H9 (cell line): ENCODE measurements around the gene STRA6. TPM values are rescaled to one million over a fixed set of nuclear protein-coding genes. Genes with fewer than 3 reads are reported as not detected.
A peak's percentile ranks its signal among the peaks of the same experiment; 100 is the strongest.

Experiments used
- DNase-seq: peaks from one replicate; pipeline ENCODE4 v3.0.0-alpha.2; 2017
- H2AFZ ChIP-seq: one replicate; pipeline ENCODE4 v1.6.1; 2013; ENCODE audit warnings: mild to moderate bottlenecking, low read length, control low read depth, moderate library complexity
- H2AK5ac ChIP-seq: 2 replicates; pipeline ENCODE4 v1.6.1; 2013; ENCODE audit warnings: low read length, control low read depth, mixed read lengths; ENCODE audit not compliant: insufficient read length
- H2BK120ac ChIP-seq: one replicate; pipeline ENCODE4 v1.6.1; 2013; ENCODE audit warnings: low read depth, mild to moderate bottlenecking, low read length, control low read depth, inconsistent platforms; ENCODE audit not compliant: poor library complexity, severe bottlenecking
- H2BK12ac ChIP-seq: 2 replicates; pipeline ENCODE4 v1.6.1; 2013; ENCODE audit warnings: low read length, control low read depth, mixed read lengths, low read depth; ENCODE audit not compliant: insufficient read length
- H2BK15ac ChIP-seq: 2 replicates; pipeline ENCODE4 v1.6.1; 2013; ENCODE audit warnings: low read depth, low read length, control low read depth
- H2BK20ac ChIP-seq: one replicate; pipeline ENCODE4 v1.6.1; 2013; ENCODE audit warnings: low read depth, mild to moderate bottlenecking, low read length, control low read depth, inconsistent platforms; ENCODE audit not compliant: poor library complexity, severe bottlenecking
- H2BK5ac ChIP-seq: 2 replicates; pipeline ENCODE4 v1.6.1; 2013; ENCODE audit warnings: low read length, control low read depth, mixed read lengths; ENCODE audit not compliant: insufficient read length
- H3K14ac ChIP-seq: 2 replicates; pipeline ENCODE4 v1.6.1; 2013; ENCODE audit warnings: low read length, control low read depth; ENCODE audit not compliant: insufficient read depth
- H3K18ac ChIP-seq: 2 replicates; pipeline ENCODE4 v1.6.1; 2013; ENCODE audit warnings: low read depth, mild to moderate bottlenecking, mixed read lengths, low read length, control low read depth; ENCODE audit not compliant: insufficient read length
- H3K23ac ChIP-seq: 2 replicates; pipeline ENCODE4 v1.6.1; 2013; ENCODE audit warnings: low read length, control low read depth, mixed read lengths, low read depth; ENCODE audit not compliant: insufficient read length
- H3K23me2 ChIP-seq: 2 replicates; pipeline ENCODE4 v1.6.1; 2013; ENCODE audit warnings: low read depth, mild to moderate bottlenecking, mixed read lengths, low read length, control low read depth; ENCODE audit not compliant: insufficient read length, poor library complexity, severe bottlenecking
- H3K27ac ChIP-seq: 2 replicates; pipeline ENCODE4 v1.5.1; 2013; ENCODE audit warnings: low read length, control low read depth, mixed read lengths, low read depth; ENCODE audit not compliant: insufficient read length
- H3K27me3 ChIP-seq: 2 replicates; pipeline ENCODE4 v1.6.1; 2013; ENCODE audit warnings: low read length, control low read depth, inconsistent platforms; ENCODE audit not compliant: insufficient read depth
- H3K4ac ChIP-seq: 2 replicates; pipeline ENCODE4 v1.6.1; 2013; ENCODE audit warnings: low read depth, mild to moderate bottlenecking, control low read depth, inconsistent platforms, low read length, moderate library complexity
- H3K4me1 ChIP-seq: 2 replicates; pipeline ENCODE4 v1.6.1; 2013; ENCODE audit warnings: low read length, control low read depth, inconsistent platforms; ENCODE audit not compliant: insufficient read depth
- H3K4me2 ChIP-seq: 2 replicates; pipeline ENCODE4 v1.6.1; 2013; ENCODE audit warnings: low read length, control low read depth, mixed read lengths; ENCODE audit not compliant: insufficient read length, insufficient read depth
- H3K56ac ChIP-seq: 2 replicates; pipeline ENCODE4 v1.6.1; 2013; ENCODE audit warnings: low read depth, mild to moderate bottlenecking, mixed read lengths, low read length, control low read depth; ENCODE audit not compliant: insufficient read length
- H3K79me1 ChIP-seq: 2 replicates; pipeline ENCODE4 v1.6.1; 2013; ENCODE audit warnings: low read depth, mild to moderate bottlenecking, moderate library complexity, low read length, control low read depth, inconsistent platforms; ENCODE audit not compliant: insufficient read depth, poor library complexity, severe bottlenecking
- H3K79me2 ChIP-seq: 2 replicates; pipeline ENCODE4 v1.6.1; 2013; ENCODE audit warnings: low read length, control low read depth, inconsistent platforms; ENCODE audit not compliant: insufficient read depth
- H3K9ac ChIP-seq: 2 replicates; pipeline ENCODE4 v1.6.1; 2013; ENCODE audit warnings: low read length, control low read depth, mixed read lengths; ENCODE audit not compliant: insufficient read length; ENCODE audit errors: extremely low read depth
- H3K9me3 ChIP-seq: one replicate; pipeline ENCODE4 v1.6.1; 2013; ENCODE audit warnings: low read depth, low read length, inconsistent platforms; ENCODE audit not compliant: control insufficient read depth
- H3T11ph ChIP-seq: one replicate; pipeline ENCODE4 v1.6.1; 2013; ENCODE audit warnings: mild to moderate bottlenecking, low read length, control low read depth, inconsistent platforms
- H4K20me1 ChIP-seq: one replicate; pipeline ENCODE4 v1.6.1; 2013; ENCODE audit not compliant: control insufficient read depth, insufficient read length, insufficient read depth
- H4K5ac ChIP-seq: 2 replicates; pipeline ENCODE4 v1.6.1; 2013; ENCODE audit warnings: low read depth, mild to moderate bottlenecking, mixed read lengths, low read length, control low read depth; ENCODE audit not compliant: insufficient read length
- H4K8ac ChIP-seq: replicated peaks from 2 replicates; pipeline ENCODE4 v1.6.1; 2013; ENCODE audit warnings: low read length, control low read depth, mixed read lengths, low read depth; ENCODE audit not compliant: insufficient read length
- H4K91ac ChIP-seq: 2 replicates; pipeline ENCODE4 v1.6.1; 2013; ENCODE audit warnings: low read depth, mild to moderate bottlenecking, moderate library complexity, mixed read lengths, low read length, control low read depth; ENCODE audit not compliant: insufficient read length
- H3K27ac Mint-ChIP-seq, 3 experiments: 2 replicates in 2 of 3; 3 replicates in 1 of 3; pipeline ENCODE4 v1.8.0; 2020 to 2021; ENCODE audit warnings: mixed read lengths in 3 of 3, mild to moderate bottlenecking in 1 of 3, moderate library complexity in 1 of 3
- H3K27me3 Mint-ChIP-seq: 2 replicates; pipeline ENCODE4 v1.8.0; 2021; ENCODE audit warnings: low read depth, mild to moderate bottlenecking, moderate library complexity, mixed read lengths
- H3K36me3 Mint-ChIP-seq, 3 experiments: 2 replicates in 2 of 3; 3 replicates in 1 of 3; pipeline ENCODE4 v1.8.0; 2020 to 2021; ENCODE audit warnings: low read depth in 3 of 3, mixed read lengths in 3 of 3; ENCODE audit not compliant: insufficient read depth in 1 of 3
- H3K4me1 Mint-ChIP-seq, 2 experiments: 2 replicates each; pipeline ENCODE4 v1.8.0; 2020; ENCODE audit warnings: mixed read lengths in 2 of 2
- H3K4me3 Mint-ChIP-seq, 2 experiments: 2 replicates in 1 of 2; 3 replicates in 1 of 2; pipeline ENCODE4 v1.8.0; 2020 to 2021; ENCODE audit warnings: mild to moderate bottlenecking in 2 of 2, mixed read lengths in 2 of 2, moderate library complexity in 1 of 2
- H3K9me3 Mint-ChIP-seq, 2 experiments: 2 replicates in 1 of 2; 3 replicates in 1 of 2; pipeline ENCODE4 v1.8.0; 2020; ENCODE audit warnings: mild to moderate bottlenecking in 2 of 2, mixed read lengths in 2 of 2, moderate library complexity in 1 of 2
- CTCF ChIP-seq: fragments of 200-600 bp; sonication (generic); conservative IDR thresholded peaks from 3 replicates; pipeline ENCODE4 v1.8.0; 2021; ENCODE audit warnings: antibody characterized with exemption, mild to moderate bottlenecking
- WGBS: extraction: QIAGEN DNeasy Blood & Tissue Kit; methylation state at CpG from one replicate; pipeline ENCODE4 v1.1.7; 2013; ENCODE audit warnings: missing lambda C conversion rate, low lambda C conversion rate, mixed read lengths; ENCODE audit not compliant: insufficient read length; ENCODE audit errors: extremely low coverage; 5-methylcytosine and 5-hydroxymethylcytosine counted together
- total RNA-seq: library from RNA; stranded (reverse); gene quantifications from 2 replicates; pipeline ENCODE4 v1.2.1, GENCODE V29; 2021

STRA6 gene
- total RNA-seq, 1 experiment from 2014 or later: 12.8 TPM

- Histone ChIP-seq H4K8ac (no peak overlapping the region), H3K27ac (no peak overlapping the region), H3K4me1 (no peaks in the 10 kb centered on the region), H2BK15ac (no peak overlapping the region), H3K9me3 (no peaks in the 10 kb centered on the region), H3T11ph (no peak overlapping the region), H2BK20ac (no peak overlapping the region), H4K20me1 (no peaks in the 10 kb centered on the region), H2BK12ac (no peak overlapping the region), H4K91ac (no peak overlapping the region), H3K23ac (no peak overlapping the region), H3K4ac (no peak overlapping the region), H3K23me2 (no peaks in the 10 kb centered on the region), H3K79me1 (no peaks in the 10 kb centered on the region), H3K14ac (no peak overlapping the region), H3K56ac (no peak overlapping the region), H3K9ac (no peak overlapping the region), H3K27me3 (no peaks in the 10 kb centered on the region), H3K79me2 (no peaks in the 10 kb centered on the region), H3K18ac (no peak overlapping the region), H2BK5ac (no peak overlapping the region), H2BK120ac (no peak overlapping the region), H4K5ac (no peak overlapping the region), H3K4me2 (no peak overlapping the region), H2AFZ (no peak overlapping the region), H2AK5ac (no peak overlapping the region)
- Mint-ChIP-seq H3K36me3 (no peaks in the 10 kb centered on the region), H3K27ac (no peak overlapping the region), H3K9me3 (peaks cover 2 to 3% of the 10 kb centered on the region in 2 experiments; a peak in 2 of 5 replicates), H3K4me3 (no peak overlapping the region), H3K27me3 (peaks cover 43% of the 10 kb centered on the region), H3K4me1 (peaks cover 8 to 25% of the 10 kb centered on the region in 2 experiments; a peak in 3 of 4 replicates)
- peak; percentile 19 for DNase-seq
- no CpG with 5 or more reads among the region's 4 CpGs for WGBS
- no peak for TF ChIP-seq CTCF
Observed at GRCh38 chr15:74167891-74168331, 34.7 kb downstream of the STRA6 start.
